ENCODE measurements around the gene SOX11.

DNA sequence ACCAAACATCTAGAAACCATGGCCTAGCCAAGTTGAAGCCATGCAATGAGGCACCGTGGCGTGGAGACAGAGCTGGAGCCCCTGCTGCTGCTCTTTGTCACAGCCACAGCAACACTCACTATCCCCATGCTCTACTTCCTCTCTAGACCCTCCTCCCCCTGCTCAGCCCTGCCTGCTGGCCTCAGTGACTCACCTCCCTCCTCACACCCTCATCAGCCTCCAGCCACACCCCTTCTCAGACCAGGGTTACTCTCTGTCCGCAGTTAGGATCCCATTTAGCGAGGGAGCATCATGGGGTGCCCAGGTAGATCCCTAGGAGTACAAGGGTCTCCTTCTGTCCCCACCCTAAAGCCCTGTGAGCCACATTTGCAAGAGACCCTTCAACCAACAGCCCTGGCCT, 25.4 kb upstream of the SOX11 start:
- no peak for TF ChIP-seq POLR2A (IDR thresholded peaks at IDR 0.05)
- TF ChIP-seq, protein P1, sequence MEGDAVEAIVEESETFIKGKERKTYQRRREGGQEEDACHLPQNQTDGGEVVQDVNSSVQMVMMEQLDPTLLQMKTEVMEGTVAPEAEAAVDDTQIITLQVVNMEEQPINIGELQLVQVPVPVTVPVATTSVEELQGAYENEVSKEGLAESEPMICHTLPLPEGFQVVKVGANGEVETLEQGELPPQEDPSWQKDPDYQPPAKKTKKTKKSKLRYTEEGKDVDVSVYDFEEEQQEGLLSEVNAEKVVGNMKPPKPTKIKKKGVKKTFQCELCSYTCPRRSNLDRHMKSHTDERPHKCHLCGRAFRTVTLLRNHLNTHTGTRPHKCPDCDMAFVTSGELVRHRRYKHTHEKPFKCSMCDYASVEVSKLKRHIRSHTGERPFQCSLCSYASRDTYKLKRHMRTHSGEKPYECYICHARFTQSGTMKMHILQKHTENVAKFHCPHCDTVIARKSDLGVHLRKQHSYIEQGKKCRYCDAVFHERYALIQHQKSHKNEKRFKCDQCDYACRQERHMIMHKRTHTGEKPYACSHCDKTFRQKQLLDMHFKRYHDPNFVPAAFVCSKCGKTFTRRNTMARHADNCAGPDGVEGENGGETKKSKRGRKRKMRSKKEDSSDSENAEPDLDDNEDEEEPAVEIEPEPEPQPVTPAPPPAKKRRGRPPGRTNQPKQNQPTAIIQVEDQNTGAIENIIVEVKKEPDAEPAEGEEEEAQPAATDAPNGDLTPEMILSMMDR (IDR thresholded peaks at IDR 0.05) = no peak

All from testis (tissue), 2 donors.